ENCODE data around the gene HRK.

Gene HRK

DNA sequence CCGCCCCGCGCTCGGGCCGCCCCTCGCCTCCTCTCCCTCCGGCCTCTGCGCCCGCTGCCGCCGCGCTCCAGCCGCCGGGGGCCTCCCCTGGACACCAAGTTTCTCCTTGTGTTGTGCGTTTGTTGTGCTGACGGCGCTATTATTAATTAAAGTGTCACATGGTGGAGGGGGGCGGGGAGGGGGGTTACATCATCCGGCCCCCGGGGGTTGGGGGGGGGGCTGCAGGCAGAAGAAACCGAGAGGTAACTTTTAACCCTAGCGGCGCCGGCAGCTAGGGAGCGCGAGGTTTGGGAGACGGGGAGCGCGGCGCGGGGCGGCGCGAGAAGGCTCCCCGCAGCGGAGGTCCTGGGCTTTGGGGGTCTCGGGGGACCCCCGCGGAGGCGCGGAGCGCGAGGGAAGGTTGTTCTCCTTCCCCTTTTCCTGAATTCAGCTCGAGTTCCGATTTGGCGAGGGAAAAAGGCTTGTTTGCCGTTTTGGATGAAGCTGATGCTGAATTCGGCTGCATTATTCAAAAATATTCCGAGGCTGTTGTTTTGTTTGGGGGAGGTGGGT lies at the start of gene HRK:
HRK (minus strand) TSS at position 117 of the 552 bp plus-strand sequence. CDS start 134 bp downstream, outside the sequence.
- no peak for DNase-seq (ENCODE audit: low read depth)

DNA sequence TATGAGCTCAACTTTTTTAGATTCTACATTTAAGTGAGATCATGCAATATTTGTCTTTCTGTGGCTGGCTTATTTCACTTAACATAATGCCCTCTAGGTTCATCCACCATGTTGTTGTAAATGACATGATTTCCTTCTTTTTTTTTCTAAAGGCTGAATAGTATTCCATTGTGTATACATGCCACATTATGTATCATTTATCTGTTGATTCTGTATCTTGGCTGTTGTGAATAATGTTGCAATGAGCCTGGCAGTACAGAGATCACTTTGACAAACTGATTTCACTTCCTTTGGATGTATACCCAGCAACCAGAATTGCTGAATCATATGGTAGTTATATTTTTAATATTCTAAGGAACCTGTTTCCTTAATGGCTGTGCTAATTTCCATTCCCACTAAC lies 48.6 kb upstream of the HRK start:
- DNase-seq (ENCODE audit: low read depth) = no peak

DNA sequence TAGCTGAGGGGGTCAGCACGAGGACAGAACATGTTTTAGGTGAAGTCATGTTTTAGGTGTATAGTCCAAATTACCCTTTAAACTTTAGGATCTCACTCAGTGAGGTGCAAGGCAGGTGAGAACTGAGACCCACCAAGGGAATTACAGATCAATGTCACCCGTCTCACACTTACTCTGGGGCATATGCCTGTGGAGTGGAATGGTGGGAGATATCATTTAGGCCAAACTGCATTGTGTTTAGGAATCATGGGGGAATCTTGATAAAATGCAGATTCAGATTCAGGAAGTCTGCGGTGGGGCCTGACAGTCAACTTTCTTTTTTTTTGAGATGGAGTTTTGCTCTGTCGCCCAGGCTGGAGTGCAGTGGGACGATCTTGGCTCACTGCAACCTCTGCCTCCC lies 47.3 kb upstream of the HRK start:
- DNase-seq (ENCODE audit: low read depth) = no peak

DNA sequence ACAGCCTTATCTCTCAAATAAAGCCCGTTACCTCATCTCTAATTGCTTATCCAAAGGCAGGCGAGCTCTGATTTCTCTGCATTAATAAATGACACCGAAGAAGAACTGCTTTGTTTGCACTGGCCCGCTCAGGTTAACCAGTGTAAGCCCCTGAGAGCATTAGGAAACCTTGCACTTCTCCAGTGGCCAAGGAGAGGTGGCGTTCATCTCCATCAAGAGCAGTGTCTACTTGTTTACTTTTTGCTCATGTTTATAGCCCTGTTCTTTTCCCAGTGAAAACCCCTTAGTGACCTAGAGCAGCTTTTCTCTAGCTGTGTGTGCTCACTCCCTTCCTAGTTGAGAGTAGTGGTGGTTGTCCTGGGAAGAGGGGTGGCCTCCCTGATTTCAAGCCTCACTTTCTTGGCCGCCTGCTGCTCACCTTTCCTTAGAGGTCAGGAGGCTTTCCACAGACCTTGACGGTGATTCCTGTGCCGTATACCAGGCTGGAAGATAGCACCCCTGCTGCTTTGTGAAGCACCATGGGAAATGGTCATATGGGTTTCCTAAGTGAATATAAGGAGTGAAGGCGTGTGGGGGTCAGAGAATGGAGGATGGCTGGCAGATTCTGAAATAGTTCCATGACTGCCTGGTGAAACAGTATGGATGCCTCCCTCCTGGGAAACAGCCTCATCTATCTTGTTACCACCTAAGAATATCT lies 46.2 kb upstream of the HRK start:
- DNase-seq (ENCODE audit: low read depth) = no peak

DNA sequence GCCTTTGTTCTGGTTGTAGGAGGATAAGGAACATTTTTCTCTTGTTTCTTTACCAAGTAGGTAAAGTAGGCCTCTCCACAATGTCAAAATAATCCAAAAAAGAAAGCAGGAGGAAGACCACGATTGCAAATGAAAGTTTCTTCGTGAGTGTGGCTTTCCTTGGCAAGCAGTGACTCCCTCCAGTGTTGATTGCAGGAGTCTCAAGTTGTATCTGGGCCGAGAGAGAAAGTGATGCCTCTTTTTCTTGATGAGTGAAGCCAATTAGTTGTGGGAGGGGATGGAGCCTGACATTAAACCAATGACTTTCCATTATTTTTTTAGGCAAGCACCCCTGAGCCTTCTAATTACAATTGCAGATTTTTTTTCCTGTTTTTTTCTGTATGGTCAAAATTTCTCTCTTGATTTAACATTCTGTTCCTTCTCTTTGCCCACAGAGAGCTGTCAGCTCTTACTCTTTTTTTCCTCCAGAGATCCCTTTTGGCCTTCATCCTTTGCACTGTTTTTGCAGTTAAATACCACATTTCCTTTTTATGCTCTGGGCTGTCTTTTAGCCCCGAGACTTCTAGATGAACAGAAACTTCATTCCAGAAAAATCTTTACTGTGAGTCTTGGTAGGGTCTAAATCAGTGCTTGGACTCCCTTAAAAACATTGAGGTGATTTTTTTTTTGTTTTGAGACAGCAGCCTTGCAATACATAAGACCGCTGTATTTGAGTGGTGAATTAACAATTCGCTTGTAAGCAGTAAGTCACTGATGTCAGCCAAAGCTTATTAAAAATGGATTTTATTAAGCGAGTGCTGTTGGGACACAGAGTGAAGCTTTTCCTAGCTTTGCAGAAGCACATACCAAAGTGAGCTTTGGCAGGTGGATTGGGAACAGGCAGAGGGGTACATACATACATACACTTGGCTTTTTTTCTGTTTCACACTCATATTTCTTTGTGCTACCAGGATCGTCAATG lies 45.3 kb upstream of the HRK start:
- DNase-seq (ENCODE audit: low read depth) = no peak

DNA sequence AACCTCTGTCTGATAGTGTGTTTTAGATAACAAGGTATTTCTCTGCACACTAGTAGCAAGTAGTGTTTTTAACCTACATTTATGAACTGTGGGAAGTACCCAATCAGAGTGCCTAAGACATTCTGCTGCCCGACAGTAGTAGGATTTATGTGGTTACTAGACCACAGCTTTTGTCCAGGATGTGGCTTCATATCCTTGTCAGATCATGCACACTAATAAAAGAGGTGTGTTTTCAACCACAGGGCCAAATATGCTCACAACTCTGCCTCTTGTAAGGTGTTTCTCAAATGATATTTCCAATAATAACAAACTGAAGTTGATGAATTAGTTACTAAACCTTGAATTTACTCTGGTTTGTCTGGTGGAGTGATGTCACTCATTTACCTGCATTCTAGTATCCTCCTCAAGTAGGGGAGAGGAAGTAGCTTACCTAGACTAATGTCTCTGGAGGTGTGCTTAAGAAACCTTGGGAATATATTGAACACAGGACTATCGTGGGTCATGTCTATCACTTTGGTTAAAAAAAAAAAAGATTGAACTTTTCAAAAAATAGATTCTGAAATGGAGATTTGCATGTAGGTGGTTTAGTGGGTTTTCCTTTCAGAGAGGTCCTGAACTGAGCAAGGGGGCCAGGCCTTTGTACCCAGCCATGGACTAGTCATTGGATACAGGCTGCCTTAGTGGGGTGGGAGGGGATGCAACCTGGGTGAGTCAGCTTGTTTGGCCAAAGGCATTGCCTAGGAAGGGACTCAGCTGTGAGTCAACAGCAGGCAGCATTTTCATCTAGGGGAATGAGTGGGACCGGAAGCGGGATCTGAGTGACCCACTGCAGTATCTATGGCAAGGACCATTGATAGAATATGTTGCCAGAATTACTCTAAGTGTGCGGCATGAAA lies 43.6 kb upstream of the HRK start:
- peak; percentile 82 for DNase-seq (ENCODE audit: low read depth)

DNA sequence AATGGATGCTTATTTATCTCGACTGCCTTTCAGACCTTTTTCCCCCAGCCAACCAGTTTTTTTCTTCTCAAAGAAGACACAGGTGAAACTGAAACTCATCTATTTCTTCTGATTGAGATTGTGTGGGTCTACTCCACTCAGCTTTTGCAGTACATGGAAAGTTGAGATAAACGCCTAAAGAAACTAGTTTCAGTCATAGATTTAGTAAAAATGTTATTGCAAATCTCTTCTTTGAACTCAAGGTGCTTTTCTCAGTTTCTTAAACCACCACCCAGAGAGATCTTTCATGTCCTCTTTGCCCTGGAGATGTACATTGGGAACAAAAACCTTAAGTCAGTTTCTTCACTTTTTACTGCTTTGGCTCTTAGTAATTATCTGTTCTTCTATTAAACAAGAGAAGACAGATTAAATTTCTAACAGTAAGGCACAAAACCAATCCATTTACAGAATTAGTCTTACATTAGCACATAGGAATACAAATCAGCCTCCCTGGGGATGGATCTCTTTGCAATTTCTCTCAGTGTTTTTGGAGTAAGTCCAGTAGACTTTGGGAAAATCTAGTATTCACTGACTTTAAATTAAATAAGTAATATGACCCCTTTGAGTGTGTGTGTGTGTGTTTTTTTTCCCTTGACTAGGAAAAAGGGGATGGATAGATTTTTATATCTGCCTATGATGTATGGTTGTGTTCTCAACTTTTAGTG lies 41.1 kb upstream of the HRK start:
- DNase-seq (ENCODE audit: low read depth) = no peak

DNA sequence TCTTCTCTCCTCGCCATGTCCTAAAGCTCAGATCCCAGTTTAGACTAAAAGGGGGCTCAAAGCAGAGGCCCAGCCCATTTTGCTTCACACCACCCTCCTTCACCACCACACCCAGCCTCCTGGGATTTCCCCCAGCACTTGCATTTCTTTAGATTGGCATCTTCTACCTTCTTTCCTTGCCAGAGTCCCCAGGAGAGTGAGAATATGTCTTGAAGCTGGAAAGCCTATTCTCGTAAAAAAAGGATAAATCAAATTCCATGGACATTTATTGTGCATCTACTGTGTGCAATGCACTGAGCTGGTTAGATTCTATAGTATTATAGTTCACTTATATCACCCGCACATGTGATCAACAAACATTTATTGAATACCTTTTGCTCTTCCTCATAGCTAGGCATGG lies 39.7 kb upstream of the HRK start:
- DNase-seq (ENCODE audit: low read depth) = no peak

DNA sequence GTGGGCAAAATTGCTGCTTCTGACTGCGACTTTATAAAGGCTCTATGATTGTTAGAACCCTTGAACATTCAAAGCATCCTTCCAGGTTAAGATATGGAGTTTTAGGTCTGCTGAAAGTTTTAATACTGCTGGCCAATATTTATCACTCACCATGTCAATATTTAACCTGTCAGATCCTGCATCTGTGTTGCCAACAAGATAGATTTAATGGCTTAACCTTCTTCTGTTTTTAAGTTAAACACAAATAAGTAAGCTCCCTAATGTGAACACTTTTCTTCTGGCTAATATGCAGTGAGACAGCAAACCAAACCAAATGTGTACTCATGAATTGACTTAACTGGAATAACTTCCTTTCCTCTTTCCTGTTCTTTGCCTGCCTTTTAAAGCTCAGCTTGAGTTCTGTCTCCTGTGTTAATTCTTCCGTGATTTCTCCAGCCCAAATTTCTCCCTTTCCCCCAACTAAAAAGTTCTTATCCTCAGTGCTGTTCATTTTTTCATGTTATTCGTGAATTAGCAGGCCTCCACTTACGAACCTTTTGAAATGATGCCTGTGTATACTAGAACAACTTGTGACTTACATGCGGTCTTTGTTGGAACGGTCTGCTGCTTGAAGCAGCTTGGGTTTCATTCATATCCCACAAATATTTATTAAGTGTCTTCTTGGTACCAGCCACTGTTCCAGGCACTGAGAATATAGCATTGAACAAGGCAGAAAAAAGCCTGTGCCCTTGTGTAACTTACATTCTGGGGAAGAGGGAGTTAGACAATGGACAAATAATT lies 38.7 kb upstream of the HRK start:
- no peak for DNase-seq (ENCODE audit: low read depth)

DNA sequence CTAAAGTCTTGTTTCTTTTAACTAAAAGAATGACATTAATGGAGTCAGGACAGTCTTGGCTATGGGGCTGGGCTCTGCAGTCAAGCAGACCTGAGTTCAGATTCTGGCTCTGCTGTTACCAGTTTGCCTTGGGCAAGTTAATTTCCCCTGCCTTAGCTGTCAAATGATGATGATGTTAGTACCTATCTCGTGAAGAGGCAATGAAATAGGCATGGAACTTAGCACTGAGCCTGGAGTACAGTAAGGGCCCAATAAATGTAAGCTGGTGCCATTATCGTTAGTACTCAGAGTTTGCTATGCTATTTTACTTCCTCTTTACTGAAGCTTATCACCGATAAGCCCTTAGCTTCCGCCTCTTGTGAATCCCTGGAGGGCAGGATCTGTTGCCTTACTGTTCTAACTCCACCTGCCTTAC lies 38.0 kb upstream of the HRK start:
- DNase-seq (ENCODE audit: low read depth) = no peak

DNA sequence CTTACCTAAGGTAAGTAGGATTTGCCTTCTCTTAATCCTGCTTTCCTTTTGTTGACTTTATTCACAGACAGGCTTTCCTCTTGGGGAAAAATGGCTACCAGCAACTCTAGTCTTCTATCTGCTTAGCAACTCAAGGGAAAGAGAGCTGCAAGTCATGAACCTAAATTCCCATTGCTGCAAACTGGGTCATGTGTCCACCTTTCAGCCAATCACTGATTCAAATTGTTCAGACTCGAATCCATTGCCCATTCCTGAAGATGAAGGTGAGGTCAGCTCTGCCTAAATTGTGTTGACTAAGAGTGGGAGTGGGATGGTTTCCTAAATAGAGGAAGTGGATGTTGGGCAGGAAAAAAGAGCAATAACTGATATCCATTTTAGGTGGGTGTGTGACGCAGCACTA lies 37.2 kb upstream of the HRK start:
- no peak for DNase-seq (ENCODE audit: low read depth)

DNA sequence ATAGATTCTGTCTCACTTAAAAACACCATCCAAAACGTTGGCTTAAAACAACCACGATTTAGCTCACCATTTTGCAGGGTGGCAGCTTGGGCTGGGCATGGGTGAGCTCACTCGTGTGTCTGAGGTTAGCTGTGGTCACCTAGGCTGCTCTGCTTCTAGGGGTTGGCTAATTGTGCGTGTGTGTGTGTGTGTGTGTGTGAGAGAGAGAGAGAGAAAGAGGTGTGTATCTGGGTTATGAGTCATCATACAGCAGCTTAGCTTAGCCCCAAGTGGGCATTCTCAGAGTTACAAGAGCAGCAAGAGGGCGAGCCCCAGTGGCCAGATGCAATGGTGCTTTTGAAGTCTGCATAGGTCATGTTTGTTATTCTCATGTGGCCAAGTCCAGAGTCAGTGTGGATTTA lies 35.5 kb upstream of the HRK start:
- peak; percentile 40 for DNase-seq (ENCODE audit: low read depth)

DNA sequence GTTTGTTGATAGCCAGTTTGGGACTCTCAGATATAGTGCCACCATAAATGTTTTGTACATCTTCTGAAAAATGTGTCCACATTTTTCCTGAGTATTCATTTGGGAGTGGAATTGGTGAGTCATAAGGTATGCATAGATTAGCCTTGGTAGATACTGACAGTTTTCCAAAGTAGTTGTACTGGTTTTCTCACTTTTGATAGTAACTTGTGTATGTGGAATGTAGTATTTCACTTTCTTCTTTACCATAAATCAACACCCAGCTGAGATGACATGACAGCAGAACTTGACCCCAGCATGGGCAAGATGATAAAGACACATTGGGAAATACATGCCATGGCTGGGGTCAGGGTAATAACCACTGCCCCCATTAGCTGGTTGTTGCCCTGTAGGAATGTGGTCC lies 34.9 kb upstream of the HRK start:
- peak; percentile 44 for DNase-seq (ENCODE audit: low read depth)

DNA sequence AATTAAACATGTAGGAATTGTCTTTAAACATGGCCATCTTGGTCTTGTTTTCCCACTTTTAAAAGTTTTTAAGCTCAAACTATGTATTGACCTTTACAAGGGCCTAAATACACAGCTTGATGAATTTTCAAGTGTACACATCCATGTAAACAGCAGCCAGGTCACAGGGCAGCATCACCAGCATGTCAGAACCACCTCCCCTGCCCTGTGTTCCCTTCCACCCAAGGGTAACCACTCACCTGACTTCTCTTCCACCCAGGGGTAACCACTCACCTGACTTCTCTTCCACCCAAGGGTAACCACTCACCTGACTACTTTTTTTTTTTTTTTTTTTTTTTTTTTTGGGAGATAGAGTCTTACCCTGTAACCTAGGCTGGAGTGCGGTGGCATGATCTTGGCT lies 34.1 kb upstream of the HRK start:
- no peak for DNase-seq (ENCODE audit: low read depth)

DNA sequence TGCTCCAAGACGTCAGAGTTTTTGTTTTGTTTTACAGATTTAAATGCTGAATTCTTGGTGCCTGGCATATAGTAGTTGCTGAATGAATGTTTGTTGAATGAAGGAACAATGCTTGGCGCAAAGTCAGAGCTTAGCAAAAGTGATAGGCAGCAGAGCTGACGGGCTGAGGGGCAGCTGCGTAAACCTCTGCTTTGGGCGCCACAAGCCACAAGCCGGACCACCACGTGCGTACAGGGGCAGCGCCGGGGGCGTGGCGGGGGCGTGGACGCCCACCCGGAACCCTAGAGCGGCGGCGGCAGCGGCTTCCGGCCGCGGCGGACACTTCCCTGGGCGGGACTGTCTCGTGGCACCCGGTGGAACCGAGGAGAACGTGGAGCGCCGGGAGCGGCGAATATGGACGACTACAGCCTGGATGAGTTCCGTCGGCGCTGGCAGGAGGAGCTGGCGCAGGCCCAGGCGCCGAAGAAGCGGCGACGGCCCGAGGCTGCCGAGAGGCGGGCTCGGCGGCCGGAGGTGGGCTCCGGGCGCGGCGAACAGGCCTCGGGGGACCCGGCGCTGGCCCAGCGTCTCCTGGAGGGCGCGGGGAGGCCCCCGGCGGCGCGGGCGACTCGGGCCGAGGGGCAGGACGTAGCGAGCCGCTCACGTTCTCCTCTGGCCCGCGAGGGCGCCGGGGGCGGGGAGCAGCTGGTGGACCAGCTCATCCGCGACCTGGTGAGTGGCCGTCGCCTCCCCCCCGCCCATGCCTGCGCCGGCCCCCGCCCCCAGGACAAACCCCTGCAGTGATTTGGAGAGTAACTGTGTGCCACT lies 29.6 kb upstream of the HRK start, which contains the start of gene FBXW8:
FBXW8 (plus strand) TSS at position 306 of the 807 bp plus-strand sequence; CDS start at position 394, 88 bp downstream.
- peak; percentile 38 for DNase-seq (ENCODE audit: low read depth)

DNA sequence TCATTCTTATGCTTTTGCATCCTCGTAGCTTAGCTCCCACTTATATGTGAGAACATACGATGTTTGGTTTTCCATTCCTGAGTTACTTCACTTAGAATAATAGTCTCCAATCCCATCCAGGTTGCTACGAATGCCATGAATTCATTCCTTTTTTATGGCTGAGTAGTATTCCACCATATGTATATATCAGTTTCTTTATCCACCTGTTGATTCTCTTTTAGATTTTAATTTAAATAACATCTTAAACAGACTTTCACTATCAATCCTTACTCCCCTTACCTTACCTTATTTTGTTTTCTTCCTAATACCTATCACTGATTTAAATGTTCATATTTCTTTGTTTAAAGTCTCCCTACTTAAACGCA lies 29.0 kb upstream of the HRK start:
- DNase-seq (ENCODE audit: low read depth) = no peak

DNA sequence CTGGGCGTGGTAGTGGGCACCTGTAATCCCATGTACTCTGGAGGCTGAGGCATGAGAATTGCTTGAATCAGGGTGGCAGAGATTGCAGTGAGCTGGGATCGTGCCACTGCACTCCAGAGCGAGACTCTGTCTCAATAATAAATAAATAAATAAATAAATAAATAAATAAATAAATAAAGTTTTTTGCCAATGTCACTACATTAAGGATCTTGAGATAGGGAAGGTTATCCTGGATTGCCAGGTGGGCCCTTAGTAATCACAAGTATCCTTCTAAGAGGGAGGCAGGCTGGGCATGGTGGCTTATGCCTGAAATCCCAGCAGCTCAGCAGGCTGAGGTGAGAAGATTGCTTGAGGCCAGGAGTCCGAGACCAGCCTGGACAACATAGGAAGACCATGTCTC lies 25.0 kb upstream of the HRK start:
- no peak for DNase-seq (ENCODE audit: low read depth)

DNA sequence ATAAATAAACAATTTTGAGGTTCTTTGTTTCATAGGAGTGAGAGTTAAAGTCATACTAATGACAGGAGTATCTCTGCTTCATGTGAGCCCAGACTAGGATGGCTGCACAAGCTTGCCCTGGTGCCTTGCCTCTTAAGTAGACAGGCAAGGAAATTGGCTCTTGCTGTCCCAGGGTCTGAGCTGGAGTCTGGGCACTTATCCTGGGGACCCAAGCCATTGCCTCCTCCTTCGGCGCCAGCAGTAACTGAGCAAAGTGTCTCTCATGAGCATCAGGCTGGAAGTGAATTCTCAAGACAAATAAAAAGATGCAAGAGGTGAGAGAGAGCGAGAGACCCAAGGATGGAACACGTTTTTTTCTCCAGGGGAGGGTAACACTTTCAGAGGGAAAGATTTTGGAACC lies 22.6 kb upstream of the HRK start:
- no peak for DNase-seq (ENCODE audit: low read depth)

DNA sequence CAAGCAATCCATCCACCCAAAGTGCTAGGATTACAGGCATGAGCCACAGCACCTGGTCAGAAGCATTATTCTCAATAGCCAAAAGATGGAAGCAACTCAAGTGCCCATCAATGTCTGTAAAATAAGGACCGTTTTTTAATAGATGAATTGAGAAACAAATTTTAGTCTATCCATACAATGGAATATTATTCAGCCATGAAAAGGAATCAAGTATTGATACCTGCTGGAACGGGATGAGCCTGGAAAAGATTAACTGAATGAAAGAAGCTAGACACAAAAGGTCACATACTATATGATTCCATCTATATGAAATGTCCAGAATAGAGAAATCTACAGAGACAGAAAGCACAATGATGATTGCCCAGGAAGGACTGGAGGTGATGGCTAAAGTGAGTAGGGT lies 20.4 kb upstream of the HRK start:
- no peak for DNase-seq (ENCODE audit: low read depth)

DNA sequence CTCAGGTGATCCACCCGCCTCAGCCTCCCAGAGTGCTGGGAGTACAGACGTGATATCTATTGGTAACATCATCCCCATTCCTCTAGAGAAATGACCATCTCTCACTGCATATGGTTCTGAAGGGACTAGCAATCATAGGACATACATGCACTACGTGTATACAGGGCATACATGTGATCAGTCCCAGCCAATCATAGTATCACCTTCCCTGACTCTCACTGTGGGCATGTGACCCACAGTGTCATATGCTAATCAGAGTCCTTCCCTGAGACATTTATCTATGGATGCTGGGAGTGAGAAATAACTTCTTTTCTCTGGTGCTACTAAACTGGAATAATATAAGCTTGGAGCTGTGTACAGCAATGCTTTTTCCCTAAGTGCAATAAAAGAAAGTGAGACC lies 17.4 kb upstream of the HRK start:
- no peak for DNase-seq (ENCODE audit: low read depth)
